IMR-90 (cell line): ENCODE measurements around the gene VAV1.

ENCODE experiments used
- BHLHE40 ChIP-seq: fragments of 150-350 bp; IDR thresholded peaks from 2 replicates; pipeline ENCODE4 v1.6.1; 2016; ENCODE audit warnings: mild to moderate bottlenecking, low read depth, low read length
- CHD1 ChIP-seq: IDR thresholded peaks from 2 replicates; pipeline ENCODE4 v1.6.1; 2012; ENCODE audit warnings: low read depth, low read length, improper control_type of control experiment
- MAFK ChIP-seq: IDR thresholded peaks from 2 replicates; pipeline ENCODE4 v1.6.1; 2012; ENCODE audit warnings: low read depth, low read length, improper control_type of control experiment
- MAZ ChIP-seq: IDR thresholded peaks from 2 replicates; pipeline ENCODE4 v1.6.1; 2012; ENCODE audit warnings: low read depth, mild to moderate bottlenecking, low read length, improper control_type of control experiment, moderate library complexity, borderline replicate concordance
- MXI1 ChIP-seq: IDR thresholded peaks from 2 replicates; pipeline ENCODE4 v1.6.1; 2012; ENCODE audit warnings: low read depth, mild to moderate bottlenecking, low read length, moderate library complexity, borderline replicate concordance
- POLR2A ChIP-seq: IDR thresholded peaks from 2 replicates; pipeline ENCODE4 v1.6.1; 2012; ENCODE audit warnings: mild to moderate bottlenecking, low read depth, low read length
- RAD21 ChIP-seq: IDR thresholded peaks from 2 replicates; pipeline ENCODE4 v1.6.1; 2012; ENCODE audit warnings: low read length, improper control_type of control experiment
- SMC3 ChIP-seq: fragments of 150-350 bp; IDR thresholded peaks from 2 replicates; pipeline ENCODE4 v1.6.1; 2016; ENCODE audit warnings: low read depth, mild to moderate bottlenecking, antibody characterized with exemption, low read length, moderate library complexity
- TF ChIP-seq, protein P1 (sequence below): conservative IDR thresholded peaks from 2 replicates; pipeline ENCODE4 v1.5.1; 2012; ENCODE audit warnings: mild to moderate bottlenecking, low read depth, low read length, improper control_type of control experiment
- TF ChIP-seq, protein P2 (sequence below): fragments of 150-350 bp; IDR thresholded peaks from 2 replicates; pipeline ENCODE4 v1.6.1; 2016; ENCODE audit warnings: low read depth, mild to moderate bottlenecking, low read length, moderate library complexity, borderline replicate concordance

DNA sequence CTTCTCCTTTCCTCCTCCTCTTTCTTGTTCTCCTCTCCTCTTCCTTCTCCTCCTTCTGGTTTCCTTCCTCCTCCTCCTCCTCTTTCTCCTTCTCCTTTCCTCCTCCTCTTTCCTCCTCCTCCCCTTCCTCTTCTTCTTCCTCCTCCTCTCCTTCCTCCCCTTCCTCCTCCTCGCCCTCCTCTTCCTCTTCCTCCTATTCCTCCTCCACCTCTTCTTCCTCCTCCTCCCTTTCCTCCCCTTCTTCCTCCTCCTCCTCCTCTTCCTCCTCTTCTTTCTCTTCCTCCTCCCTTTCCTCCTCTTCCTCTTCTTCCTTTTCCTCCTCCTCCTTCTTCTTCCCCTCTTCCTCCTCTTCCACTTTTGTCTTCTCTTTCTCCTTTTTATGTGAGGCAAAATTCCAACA, 59.9 kb downstream of the VAV1 start:
- TF ChIP-seq, protein P1, sequence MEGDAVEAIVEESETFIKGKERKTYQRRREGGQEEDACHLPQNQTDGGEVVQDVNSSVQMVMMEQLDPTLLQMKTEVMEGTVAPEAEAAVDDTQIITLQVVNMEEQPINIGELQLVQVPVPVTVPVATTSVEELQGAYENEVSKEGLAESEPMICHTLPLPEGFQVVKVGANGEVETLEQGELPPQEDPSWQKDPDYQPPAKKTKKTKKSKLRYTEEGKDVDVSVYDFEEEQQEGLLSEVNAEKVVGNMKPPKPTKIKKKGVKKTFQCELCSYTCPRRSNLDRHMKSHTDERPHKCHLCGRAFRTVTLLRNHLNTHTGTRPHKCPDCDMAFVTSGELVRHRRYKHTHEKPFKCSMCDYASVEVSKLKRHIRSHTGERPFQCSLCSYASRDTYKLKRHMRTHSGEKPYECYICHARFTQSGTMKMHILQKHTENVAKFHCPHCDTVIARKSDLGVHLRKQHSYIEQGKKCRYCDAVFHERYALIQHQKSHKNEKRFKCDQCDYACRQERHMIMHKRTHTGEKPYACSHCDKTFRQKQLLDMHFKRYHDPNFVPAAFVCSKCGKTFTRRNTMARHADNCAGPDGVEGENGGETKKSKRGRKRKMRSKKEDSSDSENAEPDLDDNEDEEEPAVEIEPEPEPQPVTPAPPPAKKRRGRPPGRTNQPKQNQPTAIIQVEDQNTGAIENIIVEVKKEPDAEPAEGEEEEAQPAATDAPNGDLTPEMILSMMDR: no peak
- no peak for TF ChIP-seq RAD21
- TF ChIP-seq POLR2A: no peak
- no peak for TF ChIP-seq BHLHE40
- TF ChIP-seq MAFK: no peak
- no peak for TF ChIP-seq CHD1
- TF ChIP-seq MXI1: no peak
- TF ChIP-seq MAZ: no peak
- TF ChIP-seq, protein P2, sequence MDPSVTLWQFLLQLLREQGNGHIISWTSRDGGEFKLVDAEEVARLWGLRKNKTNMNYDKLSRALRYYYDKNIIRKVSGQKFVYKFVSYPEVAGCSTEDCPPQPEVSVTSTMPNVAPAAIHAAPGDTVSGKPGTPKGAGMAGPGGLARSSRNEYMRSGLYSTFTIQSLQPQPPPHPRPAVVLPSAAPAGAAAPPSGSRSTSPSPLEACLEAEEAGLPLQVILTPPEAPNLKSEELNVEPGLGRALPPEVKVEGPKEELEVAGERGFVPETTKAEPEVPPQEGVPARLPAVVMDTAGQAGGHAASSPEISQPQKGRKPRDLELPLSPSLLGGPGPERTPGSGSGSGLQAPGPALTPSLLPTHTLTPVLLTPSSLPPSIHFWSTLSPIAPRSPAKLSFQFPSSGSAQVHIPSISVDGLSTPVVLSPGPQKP: no peak
- TF ChIP-seq SMC3: no peak
